Measurements from ENCODE around the gene TOX2.

TOX2 gene

GRCh38 chr20:44085616-44086434, 171.2 kb downstream of the TOX2 start:
- DNase-seq: no peak

GRCh38 chr20:44087051-44087856, 172.6 kb downstream of the TOX2 start:
- no peak for DNase-seq

GRCh38 chr20:44087857-44088120, 173.1 kb downstream of the TOX2 start:
- no peak for DNase-seq

GRCh38 chr20:44089987-44090674, 175.5 kb downstream of the TOX2 start:
- DNase-seq: no peak

- DNase-seq: no peak
These were observed 176.4 kb downstream of the TOX2 start for GRCh38 chr20:44091026-44091425.

GRCh38 chr20:44092551-44093248, 178.0 kb downstream of the TOX2 start:
- DNase-seq: no peak

- no peak for DNase-seq
These were observed 178.6 kb downstream of the TOX2 start for GRCh38 chr20:44093249-44093582.

GRCh38 chr20:44095831-44096230, 181.2 kb downstream of the TOX2 start:
- DNase-seq: no peak

GRCh38 chr20:44097521-44098255, 183.0 kb downstream of the TOX2 start:
- no peak for DNase-seq

- no peak for DNase-seq
These were observed 183.6 kb downstream of the TOX2 start for GRCh38 chr20:44098256-44098630.

GRCh38 chr20:44098657-44099056, 184.0 kb downstream of the TOX2 start:
- DNase-seq: no peak

GRCh38 chr20:44099832-44100231, 185.2 kb downstream of the TOX2 start:
- no peak for DNase-seq

- no peak for DNase-seq
These were observed 187.9 kb downstream of the TOX2 start for GRCh38 chr20:44102582-44102981.

- DNase-seq: no peak
These were observed 190.3 kb downstream of the TOX2 start for GRCh38 chr20:44104798-44105517.

GRCh38 chr20:44106615-44107014, 192.0 kb downstream of the TOX2 start:
- no peak for DNase-seq

- no peak for DNase-seq
These were observed 195.3 kb downstream of the TOX2 start for GRCh38 chr20:44109951-44110361.

- DNase-seq: no peak
These were observed 196.3 kb downstream of the TOX2 start for GRCh38 chr20:44110816-44111568.

GRCh38 chr20:44111712-44112335, 197.2 kb downstream of the TOX2 start:
- DNase-seq: no peak

GRCh38 chr20:44112456-44112855, 197.8 kb downstream of the TOX2 start:
- no peak for DNase-seq

- DNase-seq: no peak
These were observed 198.4 kb downstream of the TOX2 start for GRCh38 chr20:44112889-44113617.

Measured in NCI-H2081 treated with DMSO at 0.1 percent for 48 hours (cell line).